Measurements from ENCODE around the gene SCRT2.

DNA sequence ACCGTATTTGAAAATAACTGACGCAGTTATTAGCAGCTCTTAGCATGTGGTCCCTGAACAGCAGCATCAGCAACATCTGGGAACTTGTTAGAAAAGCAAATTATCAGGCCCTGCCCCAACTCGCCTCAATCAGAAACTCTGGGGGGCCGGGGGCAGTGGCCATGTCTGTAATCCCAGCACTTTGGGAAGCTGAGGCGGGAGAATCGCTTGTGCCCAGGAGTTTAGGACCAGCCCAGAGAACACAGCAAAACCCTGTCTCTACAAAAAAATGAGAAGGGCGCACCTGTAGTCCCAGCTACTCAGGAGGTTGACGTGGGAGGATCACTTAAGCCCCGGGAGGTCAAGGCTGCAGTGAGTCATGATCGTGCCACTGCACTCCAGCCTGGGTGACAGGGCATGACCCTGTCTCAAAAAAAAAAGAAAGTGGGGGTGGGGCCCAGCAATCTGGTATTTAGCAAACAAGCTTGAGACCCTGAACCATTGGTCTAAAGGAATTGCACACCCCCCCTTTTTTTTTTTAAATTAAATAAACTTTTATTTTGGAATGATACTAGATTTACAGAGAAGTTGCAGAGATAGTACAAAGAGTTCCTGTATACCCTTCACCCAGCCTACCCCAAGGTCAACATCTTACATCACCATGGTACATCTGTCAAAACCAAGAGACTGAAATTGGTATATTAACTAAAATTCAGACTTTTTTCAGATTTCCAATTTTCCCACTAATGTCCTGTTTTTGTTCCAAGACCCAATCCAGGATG, 29.3 kb downstream of the SCRT2 start:
- TF ChIP-seq, protein P1, sequence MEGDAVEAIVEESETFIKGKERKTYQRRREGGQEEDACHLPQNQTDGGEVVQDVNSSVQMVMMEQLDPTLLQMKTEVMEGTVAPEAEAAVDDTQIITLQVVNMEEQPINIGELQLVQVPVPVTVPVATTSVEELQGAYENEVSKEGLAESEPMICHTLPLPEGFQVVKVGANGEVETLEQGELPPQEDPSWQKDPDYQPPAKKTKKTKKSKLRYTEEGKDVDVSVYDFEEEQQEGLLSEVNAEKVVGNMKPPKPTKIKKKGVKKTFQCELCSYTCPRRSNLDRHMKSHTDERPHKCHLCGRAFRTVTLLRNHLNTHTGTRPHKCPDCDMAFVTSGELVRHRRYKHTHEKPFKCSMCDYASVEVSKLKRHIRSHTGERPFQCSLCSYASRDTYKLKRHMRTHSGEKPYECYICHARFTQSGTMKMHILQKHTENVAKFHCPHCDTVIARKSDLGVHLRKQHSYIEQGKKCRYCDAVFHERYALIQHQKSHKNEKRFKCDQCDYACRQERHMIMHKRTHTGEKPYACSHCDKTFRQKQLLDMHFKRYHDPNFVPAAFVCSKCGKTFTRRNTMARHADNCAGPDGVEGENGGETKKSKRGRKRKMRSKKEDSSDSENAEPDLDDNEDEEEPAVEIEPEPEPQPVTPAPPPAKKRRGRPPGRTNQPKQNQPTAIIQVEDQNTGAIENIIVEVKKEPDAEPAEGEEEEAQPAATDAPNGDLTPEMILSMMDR (IDR thresholded peaks at IDR 0.05; ENCODE audit: borderline replicate concordance, extremely low read depth, low read length, poor library complexity, severe bottlenecking), result no peak
- TF ChIP-seq EZH2 (IDR thresholded peaks at IDR 0.05; ENCODE audit: borderline replicate concordance, low read depth, low read length, severe bottlenecking), result no peak

All from DND-41 (cell line).